Forelimb muscle (tissue), 1 donor: ENCODE measurements around the gene DBP. TPM values are rescaled to one million over a fixed set of nuclear protein-coding genes. Genes with fewer than 3 reads are reported as not detected.
A peak's percentile ranks its signal among the peaks of the same experiment; 100 is the strongest.
"Not testable (repeated sequence)": the region's sequence is repeated elsewhere in the genome, so short reads cannot be mapped to it uniquely, and the experiment has no call there.

Source experiments
- DNase-seq: peaks from one replicate; pipeline ENCODE4 v3.0.0-alpha.2; 2013; ENCODE audit warnings: low read depth
- polyA plus RNA-seq: library from polyadenylated mRNA; unstranded; fragments of 120-200 nt; gene quantifications from one replicate; pipeline ENCODE4 v1.2.1, GENCODE V29; 2013; ENCODE audit not compliant: insufficient read length

The DBP gene
- polyA plus RNA-seq, 1 donor, result 5.2 TPM

- no peak for DNase-seq
These were observed 31.2 kb upstream of the DBP start for GRCh38 chr19:48668332-48668731.

- DNase-seq, result no peak
These were observed 28.6 kb upstream of the DBP start for GRCh38 chr19:48665786-48666185.

GRCh38 chr19:48664476-48664875, 27.3 kb upstream of the DBP start:
- DNase-seq, result no peak

GRCh38 chr19:48663667-48664066, 26.5 kb upstream of the DBP start:
- no peak for DNase-seq

GRCh38 chr19:48661711-48662090, 24.5 kb upstream of the DBP start:
- no peak for DNase-seq

GRCh38 chr19:48660852-48661710, 23.9 kb upstream of the DBP start:
- peak; percentile 46 for DNase-seq

GRCh38 chr19:48659768-48660167, 22.6 kb upstream of the DBP start:
- DNase-seq, result no peak

GRCh38 chr19:48658483-48658882, 21.3 kb upstream of the DBP start:
- DNase-seq, result no peak

- DNase-seq, result not testable (repeated sequence)
These were observed 20.6 kb upstream of the DBP start for GRCh38 chr19:48657828-48658227.

GRCh38 chr19:48656840-48657474, 19.8 kb upstream of the DBP start:
- no peak for DNase-seq

GRCh38 chr19:48654299-48655059, 17.3 kb upstream of the DBP start:
- DNase-seq, result no peak

GRCh38 chr19:48651683-48652048, 14.5 kb upstream of the DBP start:
- no peak for DNase-seq

GRCh38 chr19:48650974-48651682, 13.9 kb upstream of the DBP start:
- DNase-seq, result no peak

GRCh38 chr19:48648134-48648533, 11.0 kb upstream of the DBP start:
- DNase-seq, result no peak

GRCh38 chr19:48646722-48647216, 9.6 kb upstream of the DBP start:
- DNase-seq, result no peak

- DNase-seq, result no peak
These were observed 9.0 kb upstream of the DBP start, which contains the start of gene CA11 for GRCh38 chr19:48646001-48646721. TSS of gene CA11 (minus strand) at chr19:48646187. CDS start at chr19:48645632, 555 bp downstream.

GRCh38 chr19:48645620-48646000, 8.4 kb upstream of the DBP start:
- DNase-seq, result no peak

GRCh38 chr19:48644839-48645619, 7.8 kb upstream of the DBP start:
- no peak for DNase-seq

- DNase-seq, result no peak
These were observed 7.2 kb upstream of the DBP start for GRCh38 chr19:48644355-48644754.

- no peak for DNase-seq
These were observed 5.7 kb upstream of the DBP start for GRCh38 chr19:48642862-48643261.
